ENCODE measurements around the gene ARMC7.
"Not testable (repeated sequence)": the region's sequence is repeated elsewhere in the genome, so short reads cannot be mapped to it uniquely, and the experiment has no call there.

ARMC7 gene

GRCh38 chr17:75130059-75130631 is 20.4 kb downstream of the ARMC7 start:
- DNase-seq (ENCODE audit: low spot score): no peak

GRCh38 chr17:75130632-75131277 is 21.0 kb downstream of the ARMC7 start:
- DNase-seq (ENCODE audit: low spot score): peak; percentile 51

- peak; percentile 61 for DNase-seq (ENCODE audit: low spot score)
Observed at GRCh38 chr17:75131278-75132017, 21.7 kb downstream of the ARMC7 start, which contains the start of gene NT5C. NT5C (minus strand) TSS chr17:75131742; CDS start chr17:75131707, 35 bp downstream.

GRCh38 chr17:75132018-75133000 is 22.5 kb downstream of the ARMC7 start:
- DNase-seq (ENCODE audit: low spot score): not testable (repeated sequence)

- no peak for DNase-seq (ENCODE audit: low spot score)
Observed at GRCh38 chr17:75133001-75133400, 23.2 kb downstream of the ARMC7 start.

GRCh38 chr17:75133607-75134347 is 24.0 kb downstream of the ARMC7 start:
- not testable (repeated sequence) for DNase-seq (ENCODE audit: low spot score)

- no peak for DNase-seq (ENCODE audit: low spot score)
Observed at GRCh38 chr17:75135452-75135851, 25.7 kb downstream of the ARMC7 start.

GRCh38 chr17:75135946-75136345 is 26.2 kb downstream of the ARMC7 start:
- no peak for DNase-seq (ENCODE audit: low spot score)

- not testable (repeated sequence) for DNase-seq (ENCODE audit: low spot score)
Observed at GRCh38 chr17:75137762-75138161, 28.0 kb downstream of the ARMC7 start.

- DNase-seq (ENCODE audit: low spot score): no peak
Observed at GRCh38 chr17:75138519-75138918, 28.8 kb downstream of the ARMC7 start.

- no peak for DNase-seq (ENCODE audit: low spot score)
Observed at GRCh38 chr17:75142236-75142971, 32.6 kb downstream of the ARMC7 start.

- no peak for DNase-seq (ENCODE audit: low spot score)
Observed at GRCh38 chr17:75144816-75145512, 35.2 kb downstream of the ARMC7 start.

GRCh38 chr17:75146592-75146991 is 36.8 kb downstream of the ARMC7 start:
- no peak for DNase-seq (ENCODE audit: low spot score)

GRCh38 chr17:75147878-75148546 is 38.2 kb downstream of the ARMC7 start:
- DNase-seq (ENCODE audit: low spot score): no peak

- DNase-seq (ENCODE audit: low spot score): no peak
Observed at GRCh38 chr17:75151930-75152329, 42.2 kb downstream of the ARMC7 start.

GRCh38 chr17:75152523-75152921 is 42.8 kb downstream of the ARMC7 start:
- DNase-seq (ENCODE audit: low spot score): no peak

GRCh38 chr17:75152922-75153779 is 43.4 kb downstream of the ARMC7 start:
- DNase-seq (ENCODE audit: low spot score): no peak

- DNase-seq (ENCODE audit: low spot score): no peak
Observed at GRCh38 chr17:75153780-75154194, 44.0 kb downstream of the ARMC7 start.

Measured in HuH-7.5 (cell line).